Measurements from ENCODE around the gene MTCP1. TPM values are rescaled to one million over a fixed set of nuclear protein-coding genes. Genes with fewer than 3 reads are reported as not detected.

Gene MTCP1
- total and polyA plus RNA-seq, 8 donors = 10.9 to 55.9 (median 17.3) TPM

DNA sequence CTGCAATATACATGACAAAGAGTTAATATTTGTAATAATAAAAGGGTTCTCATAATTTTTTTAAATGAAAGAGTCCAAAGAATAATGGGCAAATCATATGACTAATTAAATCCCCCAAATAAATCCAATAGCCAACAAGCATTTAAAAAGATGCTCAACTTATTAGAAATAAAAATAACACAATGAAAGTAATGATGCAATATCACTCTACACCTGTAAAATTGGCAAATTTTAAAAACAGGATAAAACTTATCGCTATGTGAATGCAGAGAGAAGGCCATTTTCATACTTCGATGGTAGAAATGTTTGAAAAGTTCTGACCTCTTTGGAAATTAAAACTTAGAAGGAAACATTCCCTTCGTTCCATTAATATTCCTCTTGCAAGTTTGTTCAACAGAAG lies 50.3 kb downstream of the MTCP1 start:
- FAIRE-seq = peak; percentile 92

More for the DNA sequence above, 50.3 kb downstream of the MTCP1 start:
- Histone ChIP-seq H3K27me3 (no peaks in the 10 kb centered on the region), H3K36me3 (no peaks in the 10 kb centered on the region), H3K4me1 (no peaks in the 10 kb centered on the region), H3K4me3 (no peak overlapping the region), H3K9me3 (no peaks in the 10 kb centered on the region), H3K27ac (no peak overlapping the region)
- intact Hi-C loops (cut with DNase I) = no loop called here
- no peak for DNase-seq
- WGBS, 2 donors = 75 to 80% methylated on average over 3 of the region's 3 CpGs
- no peak for ATAC-seq
- TF ChIP-seq CTCF (IDR thresholded peaks at IDR 0.05) = no peak

Other genes starting within 250 kb of the MTCP1 start
- not detected for gene SMIM9, start 236.5 kb downstream of the MTCP1 start, total RNA-seq
- gene SMIM9, start 236.5 kb downstream of the MTCP1 start, polyA plus RNA-seq = not detected
- gene F8A1, start 184.8 kb downstream of the MTCP1 start, total RNA-seq = 10 to 100 TPM in 5 of 6 donors, 1 to 10 TPM in 1; 7.4 to 24.0 (median 15.3) TPM
- gene F8A1, start 184.8 kb downstream of the MTCP1 start, polyA plus RNA-seq = 10 to 100 TPM; 13.0 to 19.9 TPM
- gene F8, start 48.4 kb downstream of the MTCP1 start, total RNA-seq = 10 to 100 TPM in 2 of 6 donors, 1 to 10 TPM in 4; 5.5 to 22.0 (median 8.7) TPM
- gene F8, start 48.4 kb downstream of the MTCP1 start, polyA plus RNA-seq = 1 to 10 TPM; 2.5 to 9.2 TPM
- 10 to 100 TPM; 50.3 to 74.6 (median 70.2) TPM for gene FUNDC2, start 44.3 kb downstream of the MTCP1 start, total RNA-seq
- 10 to 100 TPM; 75.7 to 88.1 TPM for gene FUNDC2, start 44.3 kb downstream of the MTCP1 start, polyA plus RNA-seq
- gene CMC4, start within 50 bp of the MTCP1 start, total RNA-seq = 1 to 10 TPM; 2.6 to 5.0 (median 3.1) TPM
- gene CMC4, start within 50 bp of the MTCP1 start, polyA plus RNA-seq = 10 to 100 TPM; 10.8 to 16.6 TPM
- gene BRCC3, start 372 bp upstream of the MTCP1 start, total RNA-seq = 10 to 100 TPM in 2 of 6 donors, 1 to 10 TPM in 4; 7.5 to 13.2 (median 9.2) TPM
- gene BRCC3, start 372 bp upstream of the MTCP1 start, polyA plus RNA-seq = 1 to 10 TPM; 4.6 to 8.2 TPM
- gene VBP1, start 145.3 kb upstream of the MTCP1 start, total RNA-seq = 10 to 100 TPM in 5 of 6 donors, 1 to 10 TPM in 1; 8.0 to 18.7 (median 13.8) TPM
- gene VBP1, start 145.3 kb upstream of the MTCP1 start, polyA plus RNA-seq = 10 to 100 TPM; 10.9 to 22.7 TPM
- gene RAB39B, start 193.4 kb upstream of the MTCP1 start, total RNA-seq = 1 to 10 TPM in 5 of 6 donors, under 1 TPM in 1; 1.00 to 2.1 (median 1.2) TPM
- gene RAB39B, start 193.4 kb upstream of the MTCP1 start, polyA plus RNA-seq = 1 to 10 TPM; 1.2 to 3.7 TPM

Measured in pancreas (tissue), 10 donors.